Cardiac fibroblast (primary cell): ENCODE measurements around the gene PEAR1.
A peak's percentile ranks its signal among the peaks of the same experiment; 100 is the strongest.

ENCODE experiments used
- DNase-seq, 2 donors: peaks; one replicate each; pipeline versions ENCODE4 v3.0.0 to v3.0.0-alpha.2; 2010; ENCODE audit warnings: low read depth in 2 of 2
- H3K4me3 ChIP-seq, 2 donors: replicated peaks in 1 of 2; 1 replicate in 1 of 2; 2 replicates in 1 of 2; pipeline ENCODE4 v1.5.1; 2011; ENCODE audit warnings: low read depth in 2 of 2, low read length in 2 of 2, mild to moderate bottlenecking in 2 of 2, moderate library complexity in 1 of 2
- CTCF ChIP-seq: IDR thresholded peaks from one replicate; pipeline ENCODE4 v1.5.1; 2011; ENCODE audit warnings: low read depth, mild to moderate bottlenecking, low read length, inconsistent platforms

PEAR1 gene

GRCh38 chr1:156908955-156909354 lies 15.4 kb downstream of the PEAR1 start:
- no peak for DNase-seq
- TF ChIP-seq CTCF = no peak
- no peak overlapping the region for H3K4me3 ChIP-seq

DNA sequence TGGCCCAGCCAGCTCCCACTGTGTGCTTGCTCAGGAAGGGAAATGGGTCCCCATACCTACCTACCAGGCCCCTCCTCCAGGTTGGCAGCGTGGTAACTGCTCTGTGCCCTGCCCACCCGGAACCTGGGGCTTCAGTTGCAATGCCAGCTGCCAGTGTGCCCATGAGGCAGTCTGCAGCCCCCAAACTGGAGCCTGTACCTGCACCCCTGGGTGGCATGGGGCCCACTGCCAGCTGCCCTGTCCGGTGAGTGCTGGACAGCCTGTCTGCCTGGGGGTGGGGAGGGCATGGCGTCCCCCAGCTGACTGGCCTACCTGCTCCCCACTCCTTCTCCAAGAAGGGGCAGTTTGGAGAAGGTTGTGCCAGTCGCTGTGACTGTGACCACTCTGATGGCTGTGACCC lies 16.2 kb downstream of the PEAR1 start:
- TF ChIP-seq CTCF = no peak
- no peak overlapping the region for H3K4me3 ChIP-seq
- DNase-seq = no peak

GRCh38 chr1:156910309-156910782 lies 16.8 kb downstream of the PEAR1 start:
- DNase-seq = peak in 1 of 2 donors; percentile 26
- TF ChIP-seq CTCF = peak; percentile 82

DNA sequence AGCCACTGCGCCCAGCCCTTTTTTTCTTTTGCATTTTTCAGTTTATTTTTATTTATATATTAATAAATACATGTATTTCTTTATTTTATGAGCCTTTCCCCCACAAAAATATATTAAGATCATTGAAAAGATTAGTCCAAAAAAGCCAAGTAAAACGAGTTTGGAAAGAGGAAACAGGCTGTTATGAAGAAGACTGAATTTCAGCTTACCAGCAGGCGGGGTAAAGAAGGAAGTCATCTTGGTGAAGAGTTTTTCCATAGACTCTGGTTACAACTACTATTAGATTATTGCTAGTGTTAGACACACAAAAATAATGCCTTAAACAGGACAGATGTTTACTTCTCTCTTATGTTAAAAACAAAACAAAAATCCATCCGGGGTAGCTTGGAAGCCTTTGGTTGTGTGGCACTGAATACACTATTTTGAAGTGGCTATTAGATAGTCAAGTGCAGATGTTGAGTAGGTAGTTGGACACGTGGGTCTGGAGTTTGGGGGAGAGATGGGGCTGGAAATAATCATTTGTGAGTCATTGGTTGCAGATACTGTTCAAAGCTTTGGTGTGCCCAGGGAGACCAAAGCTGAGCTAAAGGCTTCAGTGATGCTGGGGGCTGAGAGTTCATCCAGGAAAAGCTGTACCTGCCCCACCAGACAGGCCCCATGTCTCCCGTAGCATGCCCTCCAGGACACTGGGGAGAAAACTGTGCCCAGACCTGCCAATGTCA lies 18.2 kb downstream of the PEAR1 start:
- DNase-seq = no peak
- H3K4me3 ChIP-seq = no peak overlapping the region

More at GRCh38 chr1:156910309-156910782, 16.8 kb downstream of the PEAR1 start:
- H3K4me3 ChIP-seq = no peak overlapping the region

DNA sequence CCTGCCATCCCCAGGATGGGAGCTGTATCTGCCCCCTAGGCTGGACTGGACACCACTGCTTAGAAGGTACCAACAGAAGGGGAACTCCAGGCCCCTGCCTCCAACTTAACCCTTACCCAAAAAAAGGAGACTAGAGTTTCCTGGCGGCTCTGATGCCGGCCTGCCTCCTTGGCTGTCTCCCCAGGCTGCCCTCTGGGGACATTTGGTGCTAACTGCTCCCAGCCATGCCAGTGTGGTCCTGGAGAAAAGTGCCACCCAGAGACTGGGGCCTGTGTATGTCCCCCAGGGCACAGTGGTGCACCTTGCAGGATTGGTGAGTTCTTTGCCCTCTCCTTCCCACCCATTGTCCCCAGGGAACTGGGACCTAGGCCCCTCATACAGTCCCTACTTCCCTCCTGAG lies 18.8 kb downstream of the PEAR1 start:
- no peak for DNase-seq
- no peak overlapping the region for H3K4me3 ChIP-seq
- TF ChIP-seq CTCF = no peak

More for the DNA sequence above, 18.2 kb downstream of the PEAR1 start:
- no peak for TF ChIP-seq CTCF

GRCh38 chr1:156912861-156913808 lies 19.6 kb downstream of the PEAR1 start:
- no peak overlapping the region for H3K4me3 ChIP-seq
- TF ChIP-seq CTCF = no peak
- no peak for DNase-seq
